HFFc6 (cell line): Measurements from ENCODE around the gene CPLANE2. TPM values are rescaled to one million over a fixed set of nuclear protein-coding genes. Genes with fewer than 3 reads are reported as not detected.

ENCODE experiments used
- DNase-seq: peaks from one replicate; pipeline ENCODE4 v3.0.0-alpha.2; 2018
- H3K27ac Mint-ChIP-seq: 2 replicates; pipeline ENCODE4 v1.8.0; 2020; ENCODE audit warnings: mild to moderate bottlenecking, mixed read lengths
- H3K27me3 Mint-ChIP-seq: 2 replicates; pipeline ENCODE4 v1.8.0; 2021; ENCODE audit warnings: mild to moderate bottlenecking, moderate library complexity, mixed read lengths; ENCODE audit not compliant: insufficient read depth
- H3K36me3 Mint-ChIP-seq: 2 replicates; pipeline ENCODE4 v1.8.0; 2021; ENCODE audit warnings: low read depth, mixed read lengths
- H3K4me1 Mint-ChIP-seq: 2 replicates; pipeline ENCODE4 v1.8.0; 2020; ENCODE audit warnings: low read depth, mixed read lengths
- H3K4me3 Mint-ChIP-seq: 2 replicates; pipeline ENCODE4 v1.8.0; 2020; ENCODE audit warnings: mild to moderate bottlenecking, moderate library complexity, mixed read lengths
- H3K9me3 Mint-ChIP-seq: 2 replicates; pipeline ENCODE4 v1.8.0; 2020; ENCODE audit warnings: mild to moderate bottlenecking, mixed read lengths
- CTCF ChIP-seq: fragments of 200-600 bp; sonication (generic); IDR thresholded peaks from 2 replicates; pipeline ENCODE4 v1.5.0; 2021; ENCODE audit warnings: antibody characterized with exemption, mild to moderate bottlenecking
- total RNA-seq, 6 experiments: library from RNA; stranded (reverse); fragmentation: NEBNext Ultra II Directional; extraction: Animal tissue kit (Norgen Biotek cat#: 25700); gene quantifications; 2 replicates in 1 of 6; 3 replicates in 5 of 6; pipeline ENCODE4 v1.2.3, GENCODE V29; 2021

Gene CPLANE2
- total RNA-seq, 6 experiments from 2014 or later, result 6.5 to 11.8 (median 7.5) TPM

- peaks cover 50% of the 10 kb centered on the region for H3K36me3 Mint-ChIP-seq
- DNase-seq, result no peak
- no peaks in the 10 kb centered on the region for H3K27me3 Mint-ChIP-seq
- TF ChIP-seq CTCF, result no peak
- no peak overlapping the region for H3K27ac Mint-ChIP-seq
- no peaks in the 10 kb centered on the region for H3K9me3 Mint-ChIP-seq
- H3K4me1 Mint-ChIP-seq, result peaks cover 68% of the 10 kb centered on the region
- H3K4me3 Mint-ChIP-seq, result no peak overlapping the region
These were observed 15.9 kb upstream of the CPLANE2 start for GRCh38 chr1:16252912-16253311.

GRCh38 chr1:16251381-16251780 lies 14.4 kb upstream of the CPLANE2 start:
- H3K4me3 Mint-ChIP-seq, result no peak overlapping the region
- H3K27me3 Mint-ChIP-seq, result no peaks in the 10 kb centered on the region
- H3K36me3 Mint-ChIP-seq, result peaks cover 50% of the 10 kb centered on the region
- H3K4me1 Mint-ChIP-seq, result peaks cover 61% of the 10 kb centered on the region
- H3K27ac Mint-ChIP-seq, result no peak overlapping the region
- no peak for TF ChIP-seq CTCF
- H3K9me3 Mint-ChIP-seq, result no peaks in the 10 kb centered on the region
- no peak for DNase-seq

- H3K27ac Mint-ChIP-seq, result no peak overlapping the region
- TF ChIP-seq CTCF, result no peak
- no peak overlapping the region for H3K4me3 Mint-ChIP-seq
- H3K36me3 Mint-ChIP-seq, result peaks cover 44% of the 10 kb centered on the region
- peaks cover 54% of the 10 kb centered on the region for H3K4me1 Mint-ChIP-seq
- peak; percentile 49 for DNase-seq
- no peaks in the 10 kb centered on the region for H3K9me3 Mint-ChIP-seq
- 0 out of 2 replicates have a peak, but pooled peaks cover 2% of the 10 kb centered on the region for H3K27me3 Mint-ChIP-seq
These were observed 13.7 kb upstream of the CPLANE2 start for GRCh38 chr1:16250524-16251251.

- Mint-ChIP-seq H3K9me3 (no peaks in the 10 kb centered on the region), H3K27me3 (0 out of 2 replicates have a peak, but pooled peaks cover 2% of the 10 kb centered on the region), H3K4me1 (peaks cover 46% of the 10 kb centered on the region), H3K4me3 (no peak overlapping the region), H3K36me3 (peaks cover 36% of the 10 kb centered on the region), H3K27ac (peak overlapping the region; percentile 29; the same call in 1 of the 2 replicates)
- peak; percentile 15 for DNase-seq
- TF ChIP-seq CTCF, result no peak
These were observed 12.7 kb upstream of the CPLANE2 start for GRCh38 chr1:16249596-16250241.

GRCh38 chr1:16248603-16249516 lies 11.9 kb upstream of the CPLANE2 start:
- H3K27ac Mint-ChIP-seq, result peak overlapping the region; percentile 46; the same call in 1 of the 2 replicates
- H3K36me3 Mint-ChIP-seq, result peaks cover 33% of the 10 kb centered on the region

More at GRCh38 chr1:16248603-16249516, 11.9 kb upstream of the CPLANE2 start:
- Mint-ChIP-seq H3K9me3 (no peaks in the 10 kb centered on the region), H3K27me3 (peaks cover 6% of the 10 kb centered on the region; the same call in 1 of the 2 replicates), H3K4me1 (peaks cover 43% of the 10 kb centered on the region), H3K4me3 (no peak overlapping the region)
- peak; percentile 53 for DNase-seq
- no peak for TF ChIP-seq CTCF
